Measurements from ENCODE around the gene PTPRM. TPM values are rescaled to one million over a fixed set of nuclear protein-coding genes. Genes with fewer than 3 reads are reported as not detected.

PTPRM gene
- total and polyA plus RNA-seq, 2 of the 8 experiments (the other 6 are each of a cell fraction or from before 2014, with no cell fraction given), result 4.1 to 7.0 TPM

- Histone ChIP-seq H4K91ac (replicated peaks; ENCODE audit: insufficient read length, low read length) (no peak overlapping the region), H2AFZ (ENCODE audit: low read length) (no peak overlapping the region), H4K8ac (ENCODE audit: extremely low read depth, insufficient read depth, low read length) (no peak overlapping the region; the same call in 1 of the 2 replicates), H3K27me3 (replicated peaks in 1 of 4; ENCODE audit: control insufficient read depth in 3 of 4, extremely low read depth in 1 of 4, insufficient read depth in 3 of 4, low read length in 3 of 4) (no peaks in the 10 kb centered on the region), H4K5ac (ENCODE audit: insufficient read length, low read depth, low read length) (no peak overlapping the region), H2BK20ac (ENCODE audit: low read length) (no peak overlapping the region), H3K18ac (ENCODE audit: extremely low read depth, low read length) (no peak overlapping the region), H2AK5ac (ENCODE audit: low read depth, low read length) (no peak overlapping the region), H4K20me1 (replicated peaks in 1 of 2; ENCODE audit: control insufficient read depth in 1 of 2, insufficient read depth in 2 of 2, low read length in 2 of 2) (no peaks in the 10 kb centered on the region), H2BK15ac (ENCODE audit: low read length) (no peak overlapping the region), H3K23me2 (ENCODE audit: low read depth, low read length) (no peaks in the 10 kb centered on the region), H3K56ac (replicated peaks; ENCODE audit: insufficient read length, low read depth, low read length) (no peak overlapping the region), H3K4ac (replicated peaks; ENCODE audit: insufficient read length, low read depth, low read length) (no peak overlapping the region), H3K79me2 (ENCODE audit: control insufficient read depth in 1 of 2, insufficient read depth in 2 of 2, low read length in 2 of 2) (no peaks in the 10 kb centered on the region), H2BK120ac (replicated peaks; ENCODE audit: low read depth, low read length) (no peak overlapping the region), H2BK12ac (ENCODE audit: low read depth, low read length) (no peak overlapping the region), H3K14ac (ENCODE audit: insufficient read length) (no peak overlapping the region), H3K9me3 (ENCODE audit: insufficient read depth in 2 of 2, low read depth in 1 of 2, low read length in 1 of 2) (no peaks in the 10 kb centered on the region), H3K27ac (ENCODE audit: low read depth, low read length) (no peak overlapping the region), H3K79me1 (ENCODE audit: low read depth, low read length) (no peaks in the 10 kb centered on the region), H2BK5ac (ENCODE audit: low read depth, low read length) (no peak overlapping the region), H3K23ac (ENCODE audit: insufficient read length) (no peak overlapping the region), H3K4me2 (ENCODE audit: insufficient read depth in 1 of 2, low read depth in 2 of 2, low read length in 2 of 2) (no peak overlapping the region), H3K9ac (replicated peaks in 1 of 4; ENCODE audit: extremely low read depth in 1 of 4, low read depth in 3 of 4, low read length in 3 of 4) (no peak overlapping the region), H3K4me1 (replicated peaks in 1 of 4; ENCODE audit: control insufficient read depth in 3 of 4, insufficient read depth in 4 of 4, low read length in 3 of 4) (peaks cover 0 to 2% (median 0%) of the 10 kb centered on the region in 4 experiments; a peak in 2 of 7 replicates), H3K36me3 (ENCODE audit: control insufficient read depth in 2 of 4, insufficient read depth in 4 of 4, low read length in 3 of 4) (no peaks in the 10 kb centered on the region), H3K4me3 (ENCODE audit: extremely low read depth in 1 of 4, insufficient read depth in 2 of 4, low read depth in 3 of 4, low read length in 4 of 4) (no peak overlapping the region)
- DNase-seq (ENCODE audit: low read depth in 1 of 2, low spot score in 2 of 2) (no peak), FAIRE-seq (no peak)
- 93% methylated on average over 1 of the region's 1 CpG; no CpG with 5 or more reads in 1 of the 2 experiments for WGBS, 2 experiments (ENCODE audit: extremely low coverage in 1 of 2, insufficient coverage in 1 of 2, insufficient read length in 1 of 2, insufficient replicate concordance in 2 of 2, low coverage in 1 of 2, low lambda C conversion rate in 2 of 2, missing lambda C conversion rate in 1 of 2)
- CTCF ChIA-PET (ENCODE audit: partially characterized antibody), result interaction anchor here (0.9 to 1.5 kb wide), 3 partner anchors 57 to 318 kb away, joined by 3 to 7 read pairs (median 3); no protein-coding TSS in a partner anchor
- POLR2A ChIA-PET (ENCODE audit: partially characterized antibody), result no interaction called here
- no peak for TF ChIP-seq ATF3 (IDR thresholded peaks at IDR 0.05; ENCODE audit: insufficient read depth, low read depth, low read length)
- TF ChIP-seq RAD21 (IDR thresholded peaks at IDR 0.05 in 1 of 2, conservative IDR thresholded peaks at IDR 0.05 in 1 of 2; ENCODE audit: low read depth in 2 of 2, low read length in 2 of 2), result no peak
- no peak for TF ChIP-seq E2F6 (IDR thresholded peaks at IDR 0.05)
- TF ChIP-seq GABPA (IDR thresholded peaks at IDR 0.05; ENCODE audit: borderline replicate concordance, insufficient read depth, low read length), result no peak
- no peak for TF ChIP-seq CHD2 (IDR thresholded peaks at IDR 0.05; ENCODE audit: low read length)
- TF ChIP-seq SIX5 (IDR thresholded peaks at IDR 0.05; ENCODE audit: low read depth, low read length), result no peak
- no peak for TF ChIP-seq TAF7 (optimal IDR thresholded peaks at IDR 0.05; ENCODE audit: borderline replicate concordance, low read depth, low read length)
- no peak for TF ChIP-seq MAX (IDR thresholded peaks at IDR 0.05)
- TF ChIP-seq EP300 (IDR thresholded peaks at IDR 0.05; ENCODE audit: borderline replicate concordance in 1 of 2, low read depth in 2 of 2, low read length in 2 of 2), result no peak
- no peak for TF ChIP-seq KDM1A (IDR thresholded peaks at IDR 0.05; ENCODE audit: borderline replicate concordance, low read length)
Measured at GRCh38 chr18:7590826-7591560, 23.9 kb downstream of the PTPRM start.
